GM21390 (cell line): ENCODE results near the gene KL.

ENCODE experiments used
- ATAC-seq: cut with Tn5 transposase; IDR thresholded peaks from one replicate; pipeline ENCODE4 v1.9.1; 2021; ENCODE audit not compliant: unreplicated experiment

Gene KL

GRCh38 chr13:33003458-33004019 is 12.7 kb upstream of the KL start:
- ATAC-seq, result no peak

- no peak for ATAC-seq
These were observed 11.7 kb upstream of the KL start for GRCh38 chr13:33004511-33004910.

- no peak for ATAC-seq
These were observed 10.1 kb upstream of the KL start for GRCh38 chr13:33006134-33006533.

DNA sequence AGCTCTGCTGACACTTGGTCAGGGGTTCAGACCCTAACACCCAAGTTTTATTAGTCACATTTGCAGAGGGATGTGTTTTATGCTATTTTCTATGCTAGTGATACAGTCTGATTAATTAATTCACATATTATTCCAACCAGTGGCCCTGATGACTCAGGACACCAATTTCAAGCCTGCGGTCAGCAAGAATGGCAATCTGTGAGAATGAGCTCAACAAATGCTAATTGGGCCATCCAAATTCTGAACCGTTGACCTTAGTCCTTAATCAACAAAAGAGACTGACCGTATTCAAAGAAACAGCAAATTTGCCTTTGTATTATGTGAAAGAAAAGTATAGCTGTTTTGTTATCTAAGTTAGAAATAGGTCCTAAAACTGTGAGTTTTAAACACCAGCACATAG is 9.6 kb upstream of the KL start:
- no peak for ATAC-seq

- no peak for ATAC-seq
These were observed 9.0 kb upstream of the KL start for GRCh38 chr13:33007237-33007636.

DNA sequence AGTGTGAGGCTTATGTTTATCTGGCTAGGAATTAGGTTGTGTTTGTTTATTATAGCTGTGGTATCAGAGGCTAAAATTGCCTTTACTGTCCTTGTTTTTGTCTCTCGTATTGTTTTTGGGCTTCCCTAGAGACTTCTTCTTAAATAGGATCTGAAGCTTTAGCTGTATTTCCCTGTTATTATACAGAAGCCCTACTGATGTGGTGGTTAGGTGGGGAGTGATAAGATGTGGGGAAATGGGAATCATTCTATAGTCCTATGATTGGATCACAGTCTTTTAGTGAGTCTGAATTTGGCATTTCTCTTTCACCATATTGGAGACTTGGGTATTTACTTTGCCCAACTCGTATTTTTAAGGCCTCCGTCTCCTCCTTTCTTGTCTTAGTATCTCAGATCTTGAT is 8.3 kb upstream of the KL start:
- ATAC-seq, result no peak

GRCh38 chr13:33008946-33009722 is 7.1 kb upstream of the KL start:
- ATAC-seq, result no peak

- ATAC-seq, result no peak
These were observed 4.3 kb upstream of the KL start for GRCh38 chr13:33011828-33012470.

DNA sequence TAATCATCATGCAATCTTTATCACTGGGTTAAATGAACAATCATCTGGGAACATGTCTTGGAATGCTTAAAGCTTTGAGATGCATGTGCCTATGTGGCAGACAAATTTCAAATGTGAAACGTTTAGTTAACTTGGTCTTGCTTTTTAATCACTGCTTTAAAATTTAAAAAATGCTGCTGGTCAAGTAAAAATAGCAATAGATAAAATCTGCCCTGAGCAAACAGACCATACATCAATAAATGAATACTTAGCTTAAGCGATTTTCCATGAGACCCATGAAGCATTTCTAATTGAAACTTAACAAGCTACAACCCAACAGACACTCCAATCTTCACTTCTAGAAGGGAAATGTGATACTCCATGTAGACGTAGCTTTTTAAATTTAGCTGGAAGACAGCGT is 1.9 kb upstream of the KL start:
- no peak for ATAC-seq

DNA sequence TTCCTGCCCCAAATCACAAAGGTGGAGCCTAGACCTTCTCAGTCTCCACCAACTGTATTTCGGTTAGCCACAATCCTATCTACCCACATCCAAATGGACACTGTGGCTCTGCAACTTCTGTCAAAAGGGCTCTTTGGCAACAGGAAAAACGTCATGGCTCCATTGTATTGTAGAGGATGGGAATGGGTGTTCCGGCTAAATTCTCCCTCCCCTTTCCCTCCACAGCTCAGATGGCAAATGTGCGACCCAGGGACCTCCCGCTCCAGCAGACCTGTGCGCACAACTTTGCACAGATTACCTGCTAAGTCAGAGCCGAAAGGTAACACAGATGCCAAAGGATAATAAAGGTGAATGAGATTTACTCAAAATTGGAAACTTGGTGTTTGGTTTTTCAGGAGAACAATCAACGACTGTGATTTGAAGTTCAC is 968 bp upstream of the KL start:
- no peak for ATAC-seq

GRCh38 chr13:33015791-33016323 is 366 bp upstream of the KL start:
- peak; percentile 8 for ATAC-seq

DNA sequence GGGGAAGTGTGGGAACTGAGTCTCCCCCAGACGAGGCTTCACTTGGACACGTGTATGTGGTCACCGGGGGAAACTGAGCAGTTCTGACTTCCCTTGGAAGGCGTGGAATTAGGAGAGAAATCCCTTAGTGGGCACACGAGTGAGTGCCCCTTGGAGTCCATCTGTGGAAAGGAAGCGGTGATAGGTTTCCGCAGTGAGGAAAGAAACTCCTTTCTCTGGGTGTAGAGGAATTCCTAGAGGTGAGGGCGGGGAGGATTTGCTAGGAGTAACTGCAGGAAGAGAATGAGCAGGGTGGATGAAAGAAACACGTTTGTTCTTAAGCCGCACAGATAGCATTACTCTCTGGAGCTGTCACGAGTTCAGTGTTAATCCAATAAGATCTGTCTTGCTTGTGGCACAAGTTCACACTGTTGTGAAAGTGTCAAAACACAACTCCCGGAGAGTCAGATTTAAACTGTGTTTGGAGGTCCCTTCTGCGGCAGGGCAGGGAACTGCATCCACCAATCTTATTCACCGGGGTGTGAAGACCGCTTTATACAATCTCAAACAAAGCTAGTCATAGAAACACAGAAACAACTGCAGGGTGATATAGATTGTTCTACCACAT is 1.2 kb downstream of the KL start:
- peak; percentile 70 for ATAC-seq

- ATAC-seq, result no peak
These were observed 2.7 kb downstream of the KL start for GRCh38 chr13:33018886-33019285.

DNA sequence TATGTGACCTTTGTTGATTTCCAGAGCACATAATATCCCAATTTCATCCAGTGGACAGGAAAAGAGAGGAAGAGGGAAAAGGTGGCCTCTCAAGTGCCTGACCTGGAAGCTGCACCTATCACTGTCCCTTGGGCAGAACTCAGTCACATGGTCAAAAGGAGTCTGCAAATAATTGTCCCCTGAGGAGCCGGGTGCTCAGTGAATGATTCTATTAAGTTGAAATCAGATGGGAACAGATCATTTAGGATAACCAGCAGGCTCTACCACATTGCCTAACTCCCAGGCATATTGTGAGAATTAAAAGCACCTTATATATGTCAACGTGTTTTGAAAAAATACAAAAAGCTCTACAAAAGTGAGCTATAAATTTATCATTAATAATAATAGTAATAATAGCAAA is 6.8 kb downstream of the KL start:
- ATAC-seq, result no peak

- ATAC-seq, result no peak
These were observed 9.1 kb downstream of the KL start for GRCh38 chr13:33025220-33025744.

- ATAC-seq, result no peak
These were observed 10.4 kb downstream of the KL start for GRCh38 chr13:33026489-33027152.

DNA sequence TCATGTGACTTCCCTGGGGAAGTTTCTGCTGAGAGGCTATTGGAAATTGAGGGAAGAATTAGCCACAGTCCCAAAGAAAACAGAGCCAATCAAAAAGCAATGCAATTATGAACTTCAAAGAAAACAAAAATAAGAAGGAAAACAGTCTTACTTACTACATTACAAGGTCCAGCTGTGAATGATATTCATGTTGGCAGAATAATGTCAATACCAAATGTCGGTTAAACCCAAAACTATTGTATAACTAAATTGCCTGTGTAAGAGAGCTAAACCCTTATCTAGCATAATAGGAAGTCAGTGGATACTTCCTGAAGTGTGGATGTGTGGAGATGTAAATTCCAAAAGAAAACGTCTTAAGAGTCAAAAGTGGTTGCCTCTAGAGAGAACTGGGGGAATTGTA is 12.4 kb downstream of the KL start:
- no peak for ATAC-seq

- no peak for ATAC-seq
These were observed 15.1 kb downstream of the KL start for GRCh38 chr13:33031277-33031676.

DNA sequence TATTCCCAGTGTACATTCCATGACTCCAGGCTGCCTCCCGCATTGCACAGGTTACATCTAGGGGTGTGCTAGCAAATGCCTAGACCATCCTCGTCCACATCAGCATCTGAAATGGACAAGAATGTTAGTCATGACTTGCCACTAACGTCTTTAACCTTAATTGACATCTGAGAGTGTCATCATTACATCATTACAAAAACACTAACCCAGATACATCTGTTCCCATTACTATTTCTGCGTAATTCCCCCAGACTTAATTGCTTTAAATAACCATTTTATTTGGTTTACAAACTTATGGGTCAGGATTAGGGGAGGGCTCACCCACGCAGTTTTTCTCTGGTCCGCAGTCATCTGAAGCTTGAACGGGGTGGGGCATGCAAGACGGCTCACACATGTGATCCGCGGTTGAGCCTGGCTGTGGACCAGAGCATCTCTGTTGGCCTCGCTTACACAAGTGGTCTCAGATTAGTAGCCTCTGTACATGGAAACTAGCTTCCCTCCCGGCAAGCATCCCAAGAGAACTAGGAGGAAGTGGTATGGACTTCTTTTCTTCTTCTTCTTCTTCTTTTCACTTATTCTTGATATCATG is 15.9 kb downstream of the KL start:
- ATAC-seq, result no peak

- peak; percentile 95 for ATAC-seq
These were observed 17.0 kb downstream of the KL start for GRCh38 chr13:33033051-33033812.
